Glutamatergic neuron (in vitro differentiated cells): ENCODE measurements around the gene LAMC1. TPM values are rescaled to one million over a fixed set of nuclear protein-coding genes. Genes with fewer than 3 reads are reported as not detected.

ENCODE experiments used
- DNase-seq: peaks from one replicate; pipeline ENCODE4 v3.0.0; 2022
- H3K27ac Mint-ChIP-seq: one replicate; pipeline ENCODE4 v1.8.0; 2020; ENCODE audit warnings: mild to moderate bottlenecking, mixed read lengths, inconsistent platforms; ENCODE audit not compliant: unreplicated experiment
- H3K27me3 Mint-ChIP-seq: one replicate; pipeline ENCODE4 v1.8.0; 2020; ENCODE audit warnings: mild to moderate bottlenecking, moderate library complexity, mixed read lengths, inconsistent platforms; ENCODE audit not compliant: unreplicated experiment
- H3K36me3 Mint-ChIP-seq: one replicate; pipeline ENCODE4 v1.8.0; 2020; ENCODE audit warnings: mild to moderate bottlenecking, mixed read lengths, inconsistent platforms; ENCODE audit not compliant: unreplicated experiment
- H3K4me1 Mint-ChIP-seq: one replicate; pipeline ENCODE4 v1.8.0; 2020; ENCODE audit warnings: mild to moderate bottlenecking, low read depth, mixed read lengths, inconsistent platforms; ENCODE audit not compliant: unreplicated experiment
- H3K4me3 Mint-ChIP-seq: one replicate; pipeline ENCODE4 v1.8.0; 2020; ENCODE audit warnings: mild to moderate bottlenecking, mixed read lengths, inconsistent platforms; ENCODE audit not compliant: unreplicated experiment
- H3K9me3 Mint-ChIP-seq: one replicate; pipeline ENCODE4 v1.8.0; 2020; ENCODE audit warnings: mild to moderate bottlenecking, moderate library complexity, mixed read lengths, inconsistent platforms; ENCODE audit not compliant: unreplicated experiment
- total RNA-seq: library from RNA; stranded (reverse); fragmentation: NEBNext Ultra II Directional; extraction: Animal tissue kit (Norgen Biotek cat#: 25700); gene quantifications from one replicate; pipeline ENCODE4 v1.2.1, GENCODE V29; 2021; ENCODE audit not compliant: unreplicated experiment
- TF ChIP-seq, protein P1 (sequence below): fragments of 200-600 bp; sonication (generic); IDR thresholded peaks from one replicate; pipeline ENCODE4 v1.5.0; 2021; ENCODE audit not compliant: partially characterized antibody, unreplicated experiment

LAMC1 gene
- total RNA-seq, 1 donor from 2014 or later: 51.8 TPM

DNA sequence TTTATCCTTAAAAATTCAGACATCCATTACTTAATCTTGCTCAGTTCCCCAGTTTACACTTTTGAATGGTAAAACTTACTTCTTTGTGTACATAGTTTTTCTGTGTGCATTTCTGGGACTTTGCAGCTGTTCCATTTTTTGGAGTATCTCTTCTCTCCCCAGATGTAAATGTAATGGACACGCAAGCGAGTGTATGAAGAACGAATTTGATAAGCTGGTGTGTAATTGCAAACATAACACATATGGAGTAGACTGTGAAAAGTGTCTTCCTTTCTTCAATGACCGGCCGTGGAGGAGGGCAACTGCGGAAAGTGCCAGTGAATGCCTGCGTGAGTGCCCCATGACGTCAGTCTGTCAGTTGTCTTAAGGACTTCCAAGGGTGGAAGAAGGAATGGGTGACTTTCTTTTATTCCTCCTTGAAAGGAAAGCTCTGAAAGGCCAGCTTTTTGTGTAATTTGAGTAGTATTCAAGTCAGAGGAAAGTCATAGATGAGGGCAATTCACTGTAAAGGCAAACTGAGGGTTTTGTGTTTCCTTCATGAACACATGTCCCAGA, 87.2 kb downstream of the LAMC1 start:
- peaks cover 2% of the 10 kb centered on the region for H3K27me3 Mint-ChIP-seq
- no peak for DNase-seq
- H3K4me1 Mint-ChIP-seq: no peaks in the 10 kb centered on the region
- TF ChIP-seq, protein P1, sequence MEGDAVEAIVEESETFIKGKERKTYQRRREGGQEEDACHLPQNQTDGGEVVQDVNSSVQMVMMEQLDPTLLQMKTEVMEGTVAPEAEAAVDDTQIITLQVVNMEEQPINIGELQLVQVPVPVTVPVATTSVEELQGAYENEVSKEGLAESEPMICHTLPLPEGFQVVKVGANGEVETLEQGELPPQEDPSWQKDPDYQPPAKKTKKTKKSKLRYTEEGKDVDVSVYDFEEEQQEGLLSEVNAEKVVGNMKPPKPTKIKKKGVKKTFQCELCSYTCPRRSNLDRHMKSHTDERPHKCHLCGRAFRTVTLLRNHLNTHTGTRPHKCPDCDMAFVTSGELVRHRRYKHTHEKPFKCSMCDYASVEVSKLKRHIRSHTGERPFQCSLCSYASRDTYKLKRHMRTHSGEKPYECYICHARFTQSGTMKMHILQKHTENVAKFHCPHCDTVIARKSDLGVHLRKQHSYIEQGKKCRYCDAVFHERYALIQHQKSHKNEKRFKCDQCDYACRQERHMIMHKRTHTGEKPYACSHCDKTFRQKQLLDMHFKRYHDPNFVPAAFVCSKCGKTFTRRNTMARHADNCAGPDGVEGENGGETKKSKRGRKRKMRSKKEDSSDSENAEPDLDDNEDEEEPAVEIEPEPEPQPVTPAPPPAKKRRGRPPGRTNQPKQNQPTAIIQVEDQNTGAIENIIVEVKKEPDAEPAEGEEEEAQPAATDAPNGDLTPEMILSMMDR: no peak
- peaks cover 3% of the 10 kb centered on the region for H3K36me3 Mint-ChIP-seq
- no peak overlapping the region for H3K27ac Mint-ChIP-seq
- H3K9me3 Mint-ChIP-seq: peaks cover 3% of the 10 kb centered on the region
- H3K4me3 Mint-ChIP-seq: no peak overlapping the region

DNA sequence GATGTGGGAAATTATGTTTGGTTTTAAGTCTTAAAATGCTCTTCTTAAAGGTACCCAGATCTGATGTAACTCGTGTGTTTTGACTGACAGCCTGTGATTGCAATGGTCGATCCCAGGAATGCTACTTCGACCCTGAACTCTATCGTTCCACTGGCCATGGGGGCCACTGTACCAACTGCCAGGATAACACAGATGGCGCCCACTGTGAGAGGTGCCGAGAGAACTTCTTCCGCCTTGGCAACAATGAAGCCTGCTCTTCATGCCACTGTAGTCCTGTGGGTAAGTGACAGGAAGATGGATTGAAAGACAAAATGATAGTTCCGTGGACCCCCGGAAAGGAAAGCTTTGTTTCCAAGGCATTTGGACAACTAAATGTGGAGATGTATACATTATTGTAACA, 91.2 kb downstream of the LAMC1 start:
- H3K36me3 Mint-ChIP-seq: peaks cover 3% of the 10 kb centered on the region
- no peak overlapping the region for H3K27ac Mint-ChIP-seq
- peaks cover 2% of the 10 kb centered on the region for H3K27me3 Mint-ChIP-seq
- H3K4me3 Mint-ChIP-seq: no peak overlapping the region
- peaks cover 3% of the 10 kb centered on the region for H3K9me3 Mint-ChIP-seq
- no peaks in the 10 kb centered on the region for H3K4me1 Mint-ChIP-seq
- no peak for DNase-seq
- TF ChIP-seq, protein P1: no peak

DNA sequence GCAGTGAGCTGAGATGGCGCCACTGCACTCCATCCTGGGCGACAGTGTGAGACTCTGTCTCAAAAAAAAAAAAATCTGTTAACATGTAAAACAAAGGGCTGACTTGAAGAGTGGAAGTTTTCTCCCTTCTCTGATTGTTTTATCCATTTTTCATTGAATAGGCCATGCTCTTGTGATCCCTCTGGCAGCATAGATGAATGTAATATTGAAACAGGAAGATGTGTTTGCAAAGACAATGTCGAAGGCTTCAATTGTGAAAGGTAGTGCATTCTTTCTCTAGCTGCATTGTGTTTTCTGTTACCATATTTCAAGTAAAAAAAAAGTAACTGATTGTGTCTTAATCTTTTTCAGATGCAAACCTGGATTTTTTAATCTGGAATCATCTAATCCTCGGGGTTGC, 93.2 kb downstream of the LAMC1 start:
- no peaks in the 10 kb centered on the region for H3K36me3 Mint-ChIP-seq
- H3K4me1 Mint-ChIP-seq: no peaks in the 10 kb centered on the region
- no peak overlapping the region for H3K4me3 Mint-ChIP-seq
- no peak overlapping the region for H3K27ac Mint-ChIP-seq
- TF ChIP-seq, protein P1: no peak
- no peak for DNase-seq
- peaks cover 3% of the 10 kb centered on the region for H3K9me3 Mint-ChIP-seq
- peaks cover 2% of the 10 kb centered on the region for H3K27me3 Mint-ChIP-seq

DNA sequence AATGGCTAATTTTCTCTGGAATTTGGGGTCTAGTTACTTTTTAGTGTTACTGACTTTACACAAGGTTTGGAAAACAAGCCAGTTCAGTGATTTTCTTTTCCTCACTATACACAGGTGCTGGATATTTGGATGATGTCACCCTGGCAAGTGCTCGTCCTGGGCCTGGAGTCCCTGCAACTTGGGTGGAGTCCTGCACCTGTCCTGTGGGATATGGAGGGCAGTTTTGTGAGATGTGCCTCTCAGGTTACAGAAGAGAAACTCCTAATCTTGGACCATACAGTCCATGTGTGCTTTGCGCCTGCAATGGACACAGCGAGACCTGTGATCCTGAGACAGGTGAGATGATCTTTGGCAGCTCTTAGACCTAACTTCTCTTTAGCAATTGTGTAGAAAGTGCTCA, 98.4 kb downstream of the LAMC1 start:
- Mint-ChIP-seq H3K27ac (no peak overlapping the region), H3K9me3 (no peaks in the 10 kb centered on the region), H3K36me3 (peaks cover 5% of the 10 kb centered on the region), H3K27me3 (no peaks in the 10 kb centered on the region), H3K4me3 (no peak overlapping the region), H3K4me1 (no peaks in the 10 kb centered on the region)
- TF ChIP-seq, protein P1: no peak
- DNase-seq: no peak

DNA sequence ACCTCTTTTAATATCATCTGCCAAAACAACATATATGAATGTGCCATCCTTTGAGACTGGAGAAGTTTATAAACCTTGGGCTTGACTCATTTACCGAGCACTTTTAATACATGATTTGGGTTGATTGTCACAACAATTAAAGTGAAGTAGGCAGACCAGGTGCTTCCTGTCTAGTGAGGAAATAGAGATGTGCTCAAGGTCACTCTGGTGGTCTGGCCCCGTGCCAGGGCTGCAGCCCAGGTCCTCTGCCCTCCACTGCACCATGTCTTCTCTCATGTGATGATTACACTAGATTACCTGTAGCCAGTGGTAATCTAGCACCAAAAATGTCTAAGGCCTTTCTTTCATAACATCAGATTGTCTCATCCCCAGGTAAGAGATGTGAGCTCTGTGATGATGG, 101.0 kb downstream of the LAMC1 start:
- DNase-seq: no peak
- TF ChIP-seq, protein P1: no peak
- no peak overlapping the region for H3K27ac Mint-ChIP-seq
- H3K9me3 Mint-ChIP-seq: no peaks in the 10 kb centered on the region
- no peaks in the 10 kb centered on the region for H3K4me1 Mint-ChIP-seq
- H3K4me3 Mint-ChIP-seq: no peak overlapping the region
- no peaks in the 10 kb centered on the region for H3K27me3 Mint-ChIP-seq
- H3K36me3 Mint-ChIP-seq: peaks cover 5% of the 10 kb centered on the region
